K562 (cell line): ENCODE measurements around the gene PRCC. TPM values are rescaled to one million over a fixed set of nuclear protein-coding genes. Genes with fewer than 3 reads are reported as not detected.
A peak's percentile ranks its signal among the peaks of the same experiment; 100 is the strongest.

Source experiments
- ARNT ChIP-seq, 2 experiments: fragments of 450-650 bp; IDR thresholded peaks; 2 replicates each; pipeline ENCODE4 v1.6.1; 2016; ENCODE audit warnings: mild to moderate bottlenecking in 1 of 2
- EP300 ChIP-seq: IDR thresholded peaks from 2 replicates; pipeline ENCODE4 v1.6.1; 2012; ENCODE audit warnings: low read length, improper control_type of control experiment
- HDAC3 ChIP-seq: fragments of 450-650 bp; IDR thresholded peaks from 2 replicates; pipeline ENCODE4 v1.6.1; 2018; ENCODE audit warnings: borderline replicate concordance, mild to moderate bottlenecking, moderate library complexity; ENCODE audit not compliant: partially characterized antibody
- HMG20B ChIP-seq: fragments of 250-450 bp; sonication (Bioruptor Pico); IDR thresholded peaks from 2 replicates; pipeline ENCODE4 v1.5.0; 2021; ENCODE audit warnings: mild to moderate bottlenecking
- MAZ ChIP-seq, 2 experiments: fragments of 450-650 bp in 1 of 2; sonication (generic) in 1 of 2; formaldehyde crosslinking; IDR thresholded peaks in 1 of 2; conservative IDR thresholded peaks in 1 of 2; 2 replicates each; pipeline versions ENCODE4 v1.4.0 to v1.5.0; 2020; ENCODE audit warnings: mild to moderate bottlenecking in 1 of 2, missing genetic modification reagents in 1 of 2
- NCOR1 ChIP-seq: fragments of 450-650 bp; IDR thresholded peaks from 2 replicates; pipeline ENCODE4 v1.6.1; 2016; ENCODE audit warnings: mild to moderate bottlenecking, moderate library complexity
- NRF1 ChIP-seq, 2 experiments: fragments of 450-650 bp; IDR thresholded peaks in 1 of 2; conservative IDR thresholded peaks in 1 of 2; 2 replicates each; pipeline ENCODE4 v1.6.1; 2014; ENCODE audit warnings: mild to moderate bottlenecking in 2 of 2
- PKNOX1 ChIP-seq: fragments of 450-650 bp; IDR thresholded peaks from 2 replicates; pipeline ENCODE4 v1.6.1; 2016
- POLR2A ChIP-seq: fragments of 450-650 bp; conservative IDR thresholded peaks from 2 replicates; pipeline ENCODE4 v1.6.1; 2016
- POLR3G ChIP-seq: IDR thresholded peaks from 2 replicates; pipeline ENCODE4 v1.6.1; 2011; ENCODE audit not compliant: insufficient read length, insufficient replicate concordance; ENCODE audit errors: extremely low read depth
- RBFOX2 ChIP-seq: fragments of 200-400 bp; formaldehyde crosslinking; IDR thresholded peaks from 2 replicates; pipeline ENCODE4 v1.6.1; 2017; ENCODE audit warnings: low read depth, mild to moderate bottlenecking, low read length, moderate library complexity
- RBM17 ChIP-seq: fragments of 200-400 bp; formaldehyde crosslinking; IDR thresholded peaks from 2 replicates; pipeline ENCODE4 v1.6.1; 2017; ENCODE audit warnings: low read depth, mild to moderate bottlenecking, low read length, borderline replicate concordance
- RBM39 ChIP-seq: fragments of 200-400 bp; formaldehyde crosslinking; optimal IDR thresholded peaks from 2 replicates; pipeline ENCODE3; 2018; ENCODE audit warnings: low read depth, low read length
- SMAD4 ChIP-seq: fragments of 250-450 bp; sonication (Bioruptor Pico); conservative IDR thresholded peaks from 2 replicates; pipeline ENCODE4 v1.8.0; 2021; ENCODE audit warnings: inconsistent platforms, mild to moderate bottlenecking, moderate library complexity
- TCFL5 ChIP-seq: fragments of 250-450 bp; sonication (Bioruptor Pico); conservative IDR thresholded peaks from 2 replicates; pipeline ENCODE4 v1.6.1; 2021; ENCODE audit warnings: mild to moderate bottlenecking, moderate library complexity, matching md5 sums
- TRIM25 ChIP-seq: fragments of 450-650 bp; IDR thresholded peaks from 2 replicates; pipeline ENCODE4 v1.7.0; 2016; ENCODE audit warnings: borderline replicate concordance
- ZEB2 ChIP-seq: fragments of 450-650 bp; IDR thresholded peaks from 2 replicates; pipeline ENCODE4 v1.6.1; 2016
- ZNF232 ChIP-seq: sonication (generic); formaldehyde crosslinking; IDR thresholded peaks from 2 replicates; pipeline ENCODE4 v1.8.0; 2022; ENCODE audit warnings: mild to moderate bottlenecking, missing genetic modification reagents
- ZNF398 ChIP-seq: fragments of 250-450 bp; sonication (Bioruptor Pico); IDR thresholded peaks from 2 replicates; pipeline ENCODE4 v1.8.0; 2021; ENCODE audit warnings: moderate library complexity, mild to moderate bottlenecking, inconsistent platforms
- ZNF778 ChIP-seq: fragments of 450-650 bp; formaldehyde crosslinking; IDR thresholded peaks from 2 replicates; pipeline ENCODE4 v1.4.0; 2020; ENCODE audit warnings: mild to moderate bottlenecking, moderate library complexity
- polyA plus RNA-seq, 8 experiments: library from polyadenylated mRNA; depleted of rRNA in 4 of 8; stranded (reverse) in 5 of 8; unstranded in 3 of 8; fragments of >200 nt; fragmentation: Nextera tagmentation in 2 of 8; fragmentation: Illumina TruSeq in 1 of 8; extraction: Ambion mirVana in 2 of 8; extraction: Trizol in 1 of 8; gene quantifications; 2 replicates each; pipeline versions ENCODE4 v1.2.1 to v1.2.3, GENCODE V29; 2011 to 2014; ENCODE audit warnings: inconsistent platforms in 1 of 8, missing spikeins in 1 of 8
- total RNA-seq, 7 experiments: library from RNA; depleted of rRNA in 6 of 7; stranded (reverse); fragments of >200 nt in 6 of 7; fragmentation: Illumina TruSeq in 2 of 7; extraction: Trizol in 2 of 7; gene quantifications; 2 replicates each; pipeline versions ENCODE4 v1.2.1 to v1.2.3, GENCODE V29; 2011 to 2021; ENCODE audit warnings: low replicate concordance in 1 of 7
- TF ChIP-seq, protein P1 (sequence below), 3 experiments: IDR thresholded peaks in 2 of 3; conservative IDR thresholded peaks in 1 of 3; 2 replicates each; pipeline ENCODE4 v1.5.1; 2011 to 2012; ENCODE audit warnings: low read length in 3 of 3, mild to moderate bottlenecking in 3 of 3, control low read depth in 2 of 3, improper control_type of control experiment in 1 of 3, inconsistent platforms in 1 of 3, low read depth in 1 of 3, mixed read lengths in 1 of 3, moderate library complexity in 1 of 3; ENCODE audit not compliant: insufficient read depth in 2 of 3

PRCC gene
- total and polyA plus RNA-seq, 9 of the 15 experiments (the other 6 are each of a cell fraction or from before 2014, with no cell fraction given): 23.9 to 201 (median 41.1) TPM

DNA sequence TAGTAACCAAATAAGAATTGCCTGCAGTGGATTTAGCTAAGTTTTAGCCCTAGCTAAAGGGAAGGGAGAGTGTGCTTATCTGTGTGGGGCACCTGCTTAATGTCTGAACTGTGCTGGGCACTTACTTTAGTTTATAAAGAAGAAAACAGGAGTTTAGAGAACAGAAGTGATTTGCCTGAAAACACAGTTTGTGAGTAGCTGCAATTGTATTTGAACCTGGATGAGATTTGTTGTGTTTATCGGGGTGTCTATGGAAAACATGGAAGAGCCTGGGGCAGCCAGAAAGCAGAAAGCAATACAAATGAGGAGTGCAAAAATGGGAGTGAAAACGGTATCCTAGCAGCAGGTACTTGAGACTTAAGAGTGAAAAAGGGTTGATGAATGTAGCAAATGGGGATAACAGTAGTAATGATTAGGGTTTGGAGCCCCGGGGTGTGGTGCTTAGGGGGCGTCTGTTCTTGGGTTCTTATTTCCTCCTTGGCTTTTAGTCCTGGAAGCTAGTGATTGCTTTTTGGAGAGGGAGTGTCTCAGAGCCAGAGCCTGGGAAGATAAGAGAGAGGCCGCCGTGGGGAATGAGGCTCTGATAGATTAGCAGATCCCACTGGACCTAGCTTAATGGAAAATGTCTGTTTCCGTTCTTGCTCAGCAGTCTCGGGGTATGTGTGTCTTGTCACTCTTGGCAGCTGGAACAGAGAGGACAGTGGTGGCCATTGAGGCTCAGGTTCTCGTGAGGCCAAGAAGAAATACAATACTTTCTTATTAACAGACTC, 5.6 kb downstream of the PRCC start (continued):
- no peak for TF ChIP-seq RBM17
- no peak for TF ChIP-seq ZEB2
- no peak for TF ChIP-seq POLR2A
- TF ChIP-seq, protein P1, sequence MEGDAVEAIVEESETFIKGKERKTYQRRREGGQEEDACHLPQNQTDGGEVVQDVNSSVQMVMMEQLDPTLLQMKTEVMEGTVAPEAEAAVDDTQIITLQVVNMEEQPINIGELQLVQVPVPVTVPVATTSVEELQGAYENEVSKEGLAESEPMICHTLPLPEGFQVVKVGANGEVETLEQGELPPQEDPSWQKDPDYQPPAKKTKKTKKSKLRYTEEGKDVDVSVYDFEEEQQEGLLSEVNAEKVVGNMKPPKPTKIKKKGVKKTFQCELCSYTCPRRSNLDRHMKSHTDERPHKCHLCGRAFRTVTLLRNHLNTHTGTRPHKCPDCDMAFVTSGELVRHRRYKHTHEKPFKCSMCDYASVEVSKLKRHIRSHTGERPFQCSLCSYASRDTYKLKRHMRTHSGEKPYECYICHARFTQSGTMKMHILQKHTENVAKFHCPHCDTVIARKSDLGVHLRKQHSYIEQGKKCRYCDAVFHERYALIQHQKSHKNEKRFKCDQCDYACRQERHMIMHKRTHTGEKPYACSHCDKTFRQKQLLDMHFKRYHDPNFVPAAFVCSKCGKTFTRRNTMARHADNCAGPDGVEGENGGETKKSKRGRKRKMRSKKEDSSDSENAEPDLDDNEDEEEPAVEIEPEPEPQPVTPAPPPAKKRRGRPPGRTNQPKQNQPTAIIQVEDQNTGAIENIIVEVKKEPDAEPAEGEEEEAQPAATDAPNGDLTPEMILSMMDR (IDR thresholded peaks at IDR 0.05 in 2 of 3, conservative IDR thresholded peaks at IDR 0.05 in 1 of 3; ENCODE audit: insufficient read depth in 2 of 3, low read depth in 1 of 3, low read length in 3 of 3): 0 out of 6 replicates have a peak, but pooled peaks of 1 of the 3 experiments have one; percentile 3
- no peak for TF ChIP-seq HMG20B (CRISPR knock-in tag)
- no peak for TF ChIP-seq ZNF232 (CRISPR knock-in tag)
- TF ChIP-seq ZNF778 (CRISPR knock-in tag): no peak
- peak; percentile 59; the same call in 1 of the 2 replicates for TF ChIP-seq EP300
- TF ChIP-seq RBFOX2: peak; percentile 27; the same call in 1 of the 2 replicates
- TF ChIP-seq TRIM25: no peak
- TF ChIP-seq PKNOX1: peak; percentile 33; the same call in 1 of the 2 replicates
- no peak for TF ChIP-seq ZNF398 (CRISPR knock-in tag)
- peak; percentile 71 for TF ChIP-seq SMAD4 (CRISPR knock-in tag)
- peak; percentile 61 for TF ChIP-seq NCOR1
- TF ChIP-seq RBM39: peak; percentile 52
- no peak for TF ChIP-seq TCFL5 (CRISPR knock-in tag)
- 0 out of 4 replicates have a peak, but pooled peaks of 1 of the 2 experiments have one; percentile 9 for TF ChIP-seq NRF1 (conservative IDR thresholded peaks at IDR 0.05 in 1 of 2, IDR thresholded peaks at IDR 0.05 in 1 of 2)
- TF ChIP-seq MAZ (CRISPR knock-in tag; conservative IDR thresholded peaks at IDR 0.05 in 1 of 2, IDR thresholded peaks at IDR 0.05 in 1 of 2): 0 out of 4 replicates have a peak, but pooled peaks of 1 of the 2 experiments have one; percentile 9
- no peak for TF ChIP-seq HDAC3
- no peak for TF ChIP-seq POLR3G
- no peak for TF ChIP-seq ARNT (IDR thresholded peaks at IDR 0.05)
